B cell (primary cell): ENCODE data around the gene HIPK3. TPM values are rescaled to one million over a fixed set of nuclear protein-coding genes. Genes with fewer than 3 reads are reported as not detected.

Source experiments
- ATAC-seq: fragments of 200-7000 bp; cut with Tn5 transposase; one replicate; pipeline ENCODE4 v1.10.0; 2021; ENCODE audit warnings: low read depth, mild to moderate bottlenecking, moderate number of reproducible peaks, moderate library complexity
- CTCF ChIA-PET: fragments of 350-600 bp; sonication (Branson Sonifier 250); formaldehyde crosslinking; loops from one replicate; lab custom pipeline; 2021; ENCODE audit warnings: antibody characterized with exemption, inconsistent platforms; lab: Charles Lee
- POLR2A ChIA-PET: fragments of 350-600 bp; sonication (Branson Sonifier 250); formaldehyde crosslinking; loops from one replicate; lab custom pipeline; 2021; ENCODE audit warnings: antibody characterized with exemption; lab: Charles Lee
- DNase-seq: peaks from one replicate; pipeline ENCODE4 v3.0.0; 2013
- H2AFZ ChIP-seq: 2 replicates; pipeline ENCODE4 v1.6.1; 2012; ENCODE audit warnings: mild to moderate bottlenecking, low read depth, low read length; ENCODE audit not compliant: insufficient read depth, poor library complexity, severe bottlenecking
- H3K27ac ChIP-seq, 2 donors: 1 replicate in 1 of 2; 2 replicates in 1 of 2; pipeline ENCODE4 v1.5.1; 2012 to 2013; ENCODE audit warnings: low read length in 2 of 2, mild to moderate bottlenecking in 2 of 2, moderate library complexity in 1 of 2
- H3K27me3 ChIP-seq, 4 experiments: fragments of 200-600 bp in 1 of 4; sonication (generic) in 1 of 4; replicated peaks in 1 of 4; 1 replicate in 2 of 4; 2 replicates in 2 of 4; pipeline versions ENCODE4 v1.6.1 to v1.7.0; 2013 to 2016; ENCODE audit warnings: low read length in 3 of 4, mild to moderate bottlenecking in 2 of 4, mixed read lengths in 1 of 4, moderate library complexity in 1 of 4; ENCODE audit not compliant: insufficient read depth in 4 of 4, control insufficient read depth in 3 of 4; ENCODE audit errors: control extremely low read depth in 1 of 4
- H3K36me3 ChIP-seq, 2 experiments: replicated peaks in 1 of 2; 1 replicate in 1 of 2; 2 replicates in 1 of 2; pipeline versions ENCODE4 v1.6.1 to v1.7.1; 2013; ENCODE audit warnings: low read length in 1 of 2; ENCODE audit not compliant: insufficient read depth in 2 of 2, control insufficient read depth in 1 of 2; ENCODE audit errors: control extremely low read depth in 1 of 2, extremely low read depth in 1 of 2
- H3K4me1 ChIP-seq, 2 donors: fragments of 200-600 bp in 1 of 2; sonication (generic) in 1 of 2; 1 replicate in 1 of 2; 2 replicates in 1 of 2; pipeline versions ENCODE4 v1.5.1 to v1.6.1; 2013 to 2017; ENCODE audit warnings: low read length in 2 of 2; ENCODE audit not compliant: control insufficient read depth in 2 of 2, insufficient read depth in 2 of 2
- H3K4me2 ChIP-seq: replicated peaks from 2 replicates; pipeline ENCODE3; 2012; ENCODE audit warnings: mild to moderate bottlenecking, low read depth, low read length; ENCODE audit not compliant: poor library complexity, severe bottlenecking
- H3K4me3 ChIP-seq, 5 experiments: fragments of 200-600 bp in 1 of 5; sonication (generic) in 1 of 5; 1 replicate in 3 of 5; 2 replicates in 2 of 5; pipeline versions ENCODE4 v1.5.1 to v1.7.0; 2011 to 2016; ENCODE audit warnings: low read length in 4 of 5, mild to moderate bottlenecking in 4 of 5, low read depth in 2 of 5, control low read depth in 1 of 5, moderate library complexity in 1 of 5; ENCODE audit not compliant: insufficient read depth in 1 of 5; ENCODE audit errors: control extremely low read depth in 1 of 5, extremely low read depth in 1 of 5
- H3K79me2 ChIP-seq: fragments of 200-600 bp; sonication (generic); one replicate; pipeline ENCODE4 v1.6.0; 2016; ENCODE audit warnings: low read length; ENCODE audit not compliant: control insufficient read depth, insufficient read depth
- H3K9ac ChIP-seq: fragments of 200-600 bp; sonication (generic); 2 replicates; pipeline ENCODE4 v1.6.1; 2017; ENCODE audit warnings: mild to moderate bottlenecking, low read length, moderate library complexity
- H3K9me3 ChIP-seq, 3 donors: one replicate each; pipeline versions ENCODE4 v1.6.1 to v1.7.1; 2013; ENCODE audit warnings: low read length in 2 of 3; ENCODE audit not compliant: control insufficient read depth in 2 of 3, insufficient read depth in 1 of 3; ENCODE audit errors: control extremely low read depth in 1 of 3
- H4K20me1 ChIP-seq: 2 replicates; pipeline ENCODE4 v1.6.0; 2012; ENCODE audit warnings: mild to moderate bottlenecking, low read length; ENCODE audit not compliant: insufficient read depth, control insufficient read depth, poor library complexity, severe bottlenecking
- H3K27ac Mint-ChIP-seq: one replicate; pipeline ENCODE4 v1.8.0; 2021; ENCODE audit warnings: mixed read lengths
- H3K27me3 Mint-ChIP-seq: one replicate; pipeline ENCODE4 v1.8.0; 2021; ENCODE audit warnings: mixed read lengths
- H3K4me1 Mint-ChIP-seq: one replicate; pipeline ENCODE4 v1.8.0; 2021; ENCODE audit warnings: mixed read lengths
- H3K4me3 Mint-ChIP-seq: one replicate; pipeline ENCODE4 v1.8.0; 2021; ENCODE audit warnings: mixed read lengths
- H3K9me3 Mint-ChIP-seq: one replicate; pipeline ENCODE4 v1.8.0; 2022; ENCODE audit warnings: mixed read lengths; ENCODE audit not compliant: insufficient read depth
- CTCF ChIP-seq: fragments of 200-600 bp; IDR thresholded peaks from one replicate; pipeline ENCODE4 v1.8.0; 2022; ENCODE audit warnings: antibody characterized with exemption, mild to moderate bottlenecking
- EZH2 ChIP-seq: IDR thresholded peaks from 2 replicates; pipeline ENCODE4 v1.6.1; 2012; ENCODE audit warnings: borderline replicate concordance, low read depth, mild to moderate bottlenecking, moderate library complexity, low read length; ENCODE audit not compliant: insufficient read depth, poor library complexity, severe bottlenecking
- WGBS: methylation state at CpG from one replicate; pipeline ENCODE4 v1.1.5; 2013; ENCODE audit warnings: missing lambda C conversion rate; ENCODE audit not compliant: insufficient coverage; 5-methylcytosine and 5-hydroxymethylcytosine counted together
- intact Hi-C: fragments of 100-400 bp; cut with micrococcal nuclease; formaldehyde crosslinking; loops from one replicate; pipeline ENCODE4 v1.10.0; 2022
- polyA plus RNA-seq: library from polyadenylated mRNA; depleted of rRNA; stranded (reverse); fragments of >200 nt; gene quantifications from 2 replicates; pipeline ENCODE4 v1.2.3, GENCODE V29; 2012
- total RNA-seq, 2 donors: library from RNA; stranded (reverse); fragments of 120-200 nt in 1 of 2; gene quantifications; 1 replicate in 1 of 2; 2 replicates in 1 of 2; pipeline versions ENCODE4 v1.2.3 to v1.2.4, GENCODE V29; 2013 to 2022

Gene HIPK3
- total and polyA plus RNA-seq, 2 donors (not counting 1 experiment from before 2014, with no cell fraction given): 13.1 to 81.6 TPM

- TF ChIP-seq EZH2 (no peak), CTCF (no peak)
- CTCF ChIA-PET: interaction anchor here (1.5 kb wide), 1 partner anchor 197 kb away, joined by 3 read pairs; no protein-coding TSS in a partner anchor
- no peaks in the 10 kb centered on the region for H3K27me3 ChIP-seq
- H4K20me1 ChIP-seq: peaks cover 65% of the 10 kb centered on the region
- intact Hi-C loops: no loop called here
- H3K9me3 ChIP-seq: no peaks in the 10 kb centered on the region
- H3K4me1 ChIP-seq: peaks cover 15 to 27% of the 10 kb centered on the region in 2 donors
- Mint-ChIP-seq H3K27me3 (no peaks in the 10 kb centered on the region), H3K27ac (no peak overlapping the region), H3K9me3 (no peaks in the 10 kb centered on the region), H3K4me3 (peak overlapping the region; percentile 30), H3K4me1 (peaks cover 53% of the 10 kb centered on the region)
- no peak overlapping the region for H3K9ac ChIP-seq
- no peak for ATAC-seq
- no peak overlapping the region for H3K27ac ChIP-seq
- DNase-seq: no peak
- peak overlapping the region; percentile 4 for H3K4me2 ChIP-seq
- peaks cover 92% of the 10 kb centered on the region for H3K79me2 ChIP-seq
- H3K36me3 ChIP-seq: no peaks in the 10 kb centered on the region
- POLR2A ChIA-PET: no interaction called here
- no peak overlapping the region for H2AFZ ChIP-seq
- H3K4me3 ChIP-seq: no peak overlapping the region
Measured at GRCh38 chr11:33262011-33262645, 4.9 kb downstream of the HIPK3 start.

DNA sequence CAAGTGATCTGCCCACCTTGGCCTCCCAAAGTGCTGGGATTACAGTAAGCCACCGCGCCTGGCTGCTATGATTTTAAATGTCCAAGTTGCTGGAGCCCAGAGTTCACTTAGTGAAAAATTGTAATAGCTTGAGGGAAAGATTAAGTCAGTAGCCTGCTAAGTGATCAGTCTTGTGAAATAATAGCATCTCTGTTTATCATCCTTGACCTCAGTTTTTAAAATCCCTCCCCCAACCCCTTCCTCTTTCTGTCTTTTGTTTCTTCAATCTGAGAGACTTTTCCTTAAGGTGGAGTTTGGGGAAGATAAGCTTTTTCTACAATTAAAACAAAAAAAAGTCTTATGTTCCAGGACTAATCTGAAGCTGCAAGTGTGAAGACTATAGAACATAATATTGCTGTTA, 6.4 kb downstream of the HIPK3 start:
- no peak overlapping the region for H3K4me3 Mint-ChIP-seq

More for the DNA sequence above, 6.4 kb downstream of the HIPK3 start:
- ChIA-PET CTCF (interaction anchor here (1.5 kb wide), 1 partner anchor 198 kb away, joined by 3 read pairs; no protein-coding TSS in a partner anchor), POLR2A (no interaction called here)
- peaks cover 76% of the 10 kb centered on the region for H4K20me1 ChIP-seq
- H3K4me1 Mint-ChIP-seq: peaks cover 51% of the 10 kb centered on the region
- H3K4me2 ChIP-seq: peak overlapping the region; percentile 5
- DNase-seq (no peak), ATAC-seq (no peak)
- no peaks in the 10 kb centered on the region for H3K27me3 ChIP-seq
- H3K27me3 Mint-ChIP-seq: no peaks in the 10 kb centered on the region
- no peaks in the 10 kb centered on the region for H3K9me3 Mint-ChIP-seq
- TF ChIP-seq CTCF: no peak
- TF ChIP-seq EZH2: no peak
- no peak overlapping the region for H3K27ac ChIP-seq
- H2AFZ ChIP-seq: no peak overlapping the region
- no peaks in the 10 kb centered on the region for H3K9me3 ChIP-seq
- H3K27ac Mint-ChIP-seq: no peak overlapping the region
- peaks cover 15 to 27% of the 10 kb centered on the region in 2 donors for H3K4me1 ChIP-seq
- peaks cover 98% of the 10 kb centered on the region for H3K79me2 ChIP-seq
- intact Hi-C loops: no loop called here
- no peak overlapping the region for H3K9ac ChIP-seq
- no CpG with 5 or more reads among the region's 2 CpGs for WGBS
- no peak overlapping the region for H3K4me3 ChIP-seq
- H3K36me3 ChIP-seq: no peaks in the 10 kb centered on the region
